Urinary bladder (tissue), 4 donors: Measurements from ENCODE around the gene DAB1. TPM values are rescaled to one million over a fixed set of nuclear protein-coding genes. Genes with fewer than 3 reads are reported as not detected.

ENCODE experiments used
- DNase-seq: peaks from one replicate; pipeline ENCODE4 v3.0.0-alpha.2; 2015; ENCODE audit errors: extremely low spot score
- H3K27ac ChIP-seq: one replicate; pipeline ENCODE4 v1.5.1; 2013; ENCODE audit warnings: low read depth, mild to moderate bottlenecking, moderate library complexity
- H3K36me3 ChIP-seq: one replicate; pipeline ENCODE4 v1.6.1; 2013; ENCODE audit warnings: mild to moderate bottlenecking, moderate library complexity; ENCODE audit not compliant: insufficient read depth
- H3K4me1 ChIP-seq: one replicate; pipeline ENCODE4 v1.6.1; 2013; ENCODE audit warnings: mild to moderate bottlenecking, moderate library complexity; ENCODE audit not compliant: insufficient read depth
- H3K4me3 ChIP-seq: one replicate; pipeline ENCODE4 v1.5.1; 2013; ENCODE audit warnings: low read depth, low read length
- whole genome bisulfite sequencing: extraction: QIAGEN DNeasy Blood & Tissue Kit; methylation state at CpG from one replicate; pipeline ENCODE4 v1.1.7; 2013; 5-methylcytosine and 5-hydroxymethylcytosine counted together
- polyA plus RNA-seq: library from polyadenylated mRNA; stranded (reverse); fragments of 200-250 nt; gene quantifications from one replicate; pipeline ENCODE4 v1.2.3, GENCODE V29; 2013
- total RNA-seq: library from RNA; depleted of rRNA; stranded (reverse); fragments of >200 nt; gene quantifications from one replicate; pipeline ENCODE4 v1.2.3, GENCODE V29; 2014
- donor health status: healthy with polysubstance abuse.
- donor health status: healthy.

The DAB1 gene
- total and polyA plus RNA-seq, 2 donors = 0.86 to 4.9 TPM

GRCh38 chr1:57401671-57402070 is 22.2 kb downstream of the DAB1 start:
- DNase-seq = no peak
- no peaks in the 10 kb centered on the region for H3K4me1 ChIP-seq
- 89% methylated on average over 1 of the region's 1 CpG for WGBS
- H3K4me3 ChIP-seq = no peak overlapping the region
- no peaks in the 10 kb centered on the region for H3K36me3 ChIP-seq
- H3K27ac ChIP-seq = no peak overlapping the region

GRCh38 chr1:57400048-57400447 is 23.8 kb downstream of the DAB1 start:
- WGBS = 84% methylated on average over 5 of the region's 5 CpGs
- no peak overlapping the region for H3K27ac ChIP-seq
- no peaks in the 10 kb centered on the region for H3K36me3 ChIP-seq
- DNase-seq = no peak
- no peak overlapping the region for H3K4me3 ChIP-seq
- H3K4me1 ChIP-seq = no peaks in the 10 kb centered on the region

DNA sequence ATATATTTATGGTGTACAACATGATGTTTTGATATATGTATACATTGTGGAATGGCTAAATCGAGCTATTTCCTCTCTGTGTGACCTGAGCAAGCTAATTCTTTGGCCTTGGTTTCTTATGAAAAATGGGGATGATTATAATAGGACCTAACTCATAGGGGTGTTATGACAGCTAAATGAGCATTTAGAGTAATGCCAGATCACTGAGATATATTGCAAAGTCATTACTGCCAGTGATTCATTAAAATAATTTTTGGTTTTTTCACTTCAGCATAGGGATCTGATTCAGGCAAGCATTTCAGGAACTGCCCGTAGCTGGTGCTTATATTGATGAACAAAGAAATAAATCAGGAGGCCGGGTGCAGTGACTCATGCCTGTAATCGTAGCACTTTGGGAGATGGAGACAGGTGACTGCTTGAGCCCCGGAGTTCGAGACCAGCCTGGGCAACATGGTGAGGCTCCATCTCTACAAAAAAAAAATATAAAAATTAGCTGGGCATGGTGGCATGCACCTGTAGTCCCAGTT is 30.7 kb downstream of the DAB1 start:
- H3K36me3 ChIP-seq = no peaks in the 10 kb centered on the region
- WGBS = 74% methylated on average over 6 of the region's 6 CpGs
- no peak overlapping the region for H3K4me3 ChIP-seq
- H3K4me1 ChIP-seq = no peaks in the 10 kb centered on the region
- no peak overlapping the region for H3K27ac ChIP-seq
- DNase-seq = no peak

- Histone ChIP-seq H3K4me1 (no peaks in the 10 kb centered on the region), H3K4me3 (no peak overlapping the region), H3K27ac (no peak overlapping the region), H3K36me3 (no peaks in the 10 kb centered on the region)
- DNase-seq = no peak
- WGBS = 43% methylated on average over 1 of the region's 1 CpG
These were observed 38.5 kb downstream of the DAB1 start for GRCh38 chr1:57385336-57385735.

DNA sequence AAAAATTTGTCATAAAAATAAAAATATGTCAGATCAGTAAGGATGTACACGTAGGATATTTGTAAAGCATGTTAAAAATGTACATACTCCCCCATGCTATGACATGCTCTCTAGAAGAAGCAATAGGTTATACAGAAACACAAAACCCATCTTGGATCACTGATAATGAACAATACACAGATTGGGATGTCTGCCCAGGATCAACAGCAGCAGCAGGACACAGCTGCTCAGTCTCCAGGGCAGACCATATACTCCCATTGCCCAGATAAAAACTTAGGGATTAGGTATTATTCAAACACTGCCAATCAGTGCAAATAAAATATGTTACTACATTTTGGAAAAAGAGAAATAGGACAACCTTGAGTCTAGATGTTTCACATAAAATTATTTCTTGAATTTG is 39.0 kb downstream of the DAB1 start:
- DNase-seq = no peak
- Histone ChIP-seq H3K27ac (no peak overlapping the region), H3K4me1 (no peaks in the 10 kb centered on the region), H3K4me3 (no peak overlapping the region), H3K36me3 (no peaks in the 10 kb centered on the region)
- 45% methylated on average over 1 of the region's 1 CpG for WGBS

DNA sequence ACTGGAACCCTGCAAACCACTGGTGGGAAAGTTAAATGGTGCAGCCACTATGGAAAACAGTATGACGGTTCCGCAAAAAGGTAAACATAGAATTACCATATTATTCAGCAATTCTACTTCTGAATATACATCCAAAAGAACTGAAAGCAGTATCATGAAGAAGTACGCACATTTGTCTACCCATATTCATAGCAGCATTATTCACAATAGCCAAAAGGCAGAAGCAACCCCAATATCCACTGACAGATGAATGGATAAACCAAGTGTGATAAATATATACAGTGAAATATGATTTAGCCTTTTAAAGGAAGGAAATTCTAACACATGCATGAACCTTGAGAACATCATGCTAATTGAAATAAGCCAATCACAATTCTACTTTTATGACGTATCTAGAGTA is 39.6 kb downstream of the DAB1 start:
- no peak for DNase-seq
- Histone ChIP-seq H3K4me3 (no peak overlapping the region), H3K36me3 (no peaks in the 10 kb centered on the region), H3K27ac (no peak overlapping the region), H3K4me1 (no peaks in the 10 kb centered on the region)
- WGBS = 79% methylated on average over 4 of the region's 4 CpGs

DNA sequence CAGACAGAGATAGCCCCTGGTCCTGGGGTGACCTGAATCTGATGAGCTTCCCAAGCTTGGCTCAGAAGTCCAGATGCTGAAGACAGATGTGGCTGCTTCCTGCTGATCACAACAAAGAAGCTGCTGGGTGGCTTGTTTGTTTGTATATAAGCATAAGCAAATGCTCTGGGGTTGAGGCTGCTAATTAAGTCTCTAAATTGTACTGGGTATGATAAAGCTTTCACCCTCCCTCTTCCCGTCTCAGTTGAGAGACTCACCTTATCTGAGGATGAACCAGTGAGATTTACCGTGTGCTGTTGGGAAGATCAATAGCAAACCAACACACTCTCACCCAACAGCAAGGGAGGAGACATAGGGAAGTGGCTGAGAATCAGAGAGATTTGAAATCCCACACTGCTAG is 42.0 kb downstream of the DAB1 start:
- DNase-seq = no peak
- WGBS = 58% methylated on average over 2 of the region's 2 CpGs
- no peak overlapping the region for H3K27ac ChIP-seq
- no peaks in the 10 kb centered on the region for H3K36me3 ChIP-seq
- no peak overlapping the region for H3K4me3 ChIP-seq
- no peaks in the 10 kb centered on the region for H3K4me1 ChIP-seq

DNA sequence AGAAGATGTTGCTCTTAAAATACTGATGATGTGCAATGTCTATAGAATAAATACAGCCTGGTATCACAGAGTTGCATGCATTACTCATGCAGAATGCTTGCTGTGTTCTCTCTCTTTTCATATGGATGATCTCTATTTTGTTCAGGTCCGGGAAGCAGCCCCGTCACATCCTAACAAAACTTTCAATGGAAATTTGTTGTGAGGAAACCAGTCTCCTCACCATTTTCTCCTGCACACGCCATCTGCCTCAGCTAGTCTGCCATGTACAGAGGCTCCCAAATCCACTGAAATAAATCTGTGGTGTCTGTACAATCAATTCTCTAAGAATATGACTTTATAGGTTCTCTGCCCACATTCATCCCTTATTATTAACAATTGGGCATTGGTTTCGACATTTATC is 42.4 kb downstream of the DAB1 start:
- DNase-seq = no peak
- H3K36me3 ChIP-seq = no peaks in the 10 kb centered on the region
- H3K27ac ChIP-seq = no peak overlapping the region
- H3K4me3 ChIP-seq = no peak overlapping the region
- no peaks in the 10 kb centered on the region for H3K4me1 ChIP-seq
- 93% methylated on average over 4 of the region's 4 CpGs for WGBS

DNA sequence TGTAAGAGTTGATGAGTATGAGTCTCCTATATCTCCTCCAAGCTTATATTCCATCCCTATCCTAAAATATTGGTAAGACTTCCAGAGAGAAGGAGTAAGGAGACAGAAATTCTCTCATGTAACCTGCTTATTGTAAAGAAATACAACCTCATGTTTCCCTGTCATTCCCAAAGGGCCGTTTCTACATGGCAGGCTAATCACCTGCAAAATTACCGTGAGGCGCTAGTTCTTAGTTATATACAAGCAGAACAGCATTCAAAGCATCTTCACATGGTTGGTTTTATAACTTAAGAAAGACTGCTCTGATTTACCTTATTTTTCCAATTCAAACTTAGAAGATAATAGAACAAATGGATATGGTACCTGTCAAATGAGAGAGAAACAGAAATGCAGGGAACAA is 42.9 kb downstream of the DAB1 start:
- Histone ChIP-seq H3K4me3 (no peak overlapping the region), H3K36me3 (no peaks in the 10 kb centered on the region), H3K27ac (no peak overlapping the region), H3K4me1 (no peaks in the 10 kb centered on the region)
- no peak for DNase-seq
- 95% methylated on average over 3 of the region's 3 CpGs for WGBS

GRCh38 chr1:57378534-57378933 is 45.3 kb downstream of the DAB1 start:
- DNase-seq = no peak
- Histone ChIP-seq H3K27ac (no peak overlapping the region), H3K36me3 (no peaks in the 10 kb centered on the region), H3K4me3 (no peak overlapping the region), H3K4me1 (no peaks in the 10 kb centered on the region)
- WGBS = 85% methylated on average over 2 of the region's 2 CpGs

DNA sequence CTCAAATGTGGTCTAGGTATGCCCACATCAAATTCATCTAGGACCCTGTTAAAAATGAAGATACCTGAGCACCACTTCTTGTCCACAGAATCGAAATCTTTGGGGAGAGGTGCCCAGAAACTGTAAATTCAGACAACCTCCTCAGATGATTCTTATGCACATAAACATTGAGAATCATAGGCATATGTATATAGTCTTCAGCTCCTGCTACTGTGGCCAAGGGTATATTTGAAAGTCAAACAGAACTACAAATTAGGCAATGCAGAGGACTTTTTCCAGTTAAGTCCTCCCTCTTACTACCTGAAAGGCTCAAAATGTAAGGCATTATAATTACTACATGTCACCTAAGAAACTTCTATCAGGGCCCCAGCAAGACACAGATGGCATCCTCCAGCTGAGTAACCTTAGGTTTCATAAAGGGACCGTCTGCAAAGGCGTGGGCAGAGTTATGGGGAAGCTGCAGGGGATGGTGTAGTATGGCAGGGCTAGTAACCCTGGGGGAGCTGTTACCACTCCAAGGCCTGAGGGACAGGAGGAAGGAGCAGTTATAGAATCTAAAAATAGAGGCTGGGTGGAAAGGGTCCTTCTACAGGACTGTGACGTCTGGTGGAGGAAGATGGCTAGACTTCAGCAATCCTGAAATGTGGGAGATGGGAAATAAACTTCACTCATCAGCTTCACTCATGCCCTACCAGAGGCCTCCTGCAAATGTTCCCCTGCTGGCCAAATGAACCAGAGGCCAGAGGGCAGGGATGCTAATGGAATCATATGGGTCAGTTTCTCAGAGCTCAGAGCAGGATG is 46.3 kb downstream of the DAB1 start:
- no peaks in the 10 kb centered on the region for H3K36me3 ChIP-seq
- DNase-seq = no peak
- 80% methylated on average over 4 of the region's 4 CpGs for WGBS
- H3K4me3 ChIP-seq = no peak overlapping the region
- H3K27ac ChIP-seq = no peak overlapping the region
- no peaks in the 10 kb centered on the region for H3K4me1 ChIP-seq

DNA sequence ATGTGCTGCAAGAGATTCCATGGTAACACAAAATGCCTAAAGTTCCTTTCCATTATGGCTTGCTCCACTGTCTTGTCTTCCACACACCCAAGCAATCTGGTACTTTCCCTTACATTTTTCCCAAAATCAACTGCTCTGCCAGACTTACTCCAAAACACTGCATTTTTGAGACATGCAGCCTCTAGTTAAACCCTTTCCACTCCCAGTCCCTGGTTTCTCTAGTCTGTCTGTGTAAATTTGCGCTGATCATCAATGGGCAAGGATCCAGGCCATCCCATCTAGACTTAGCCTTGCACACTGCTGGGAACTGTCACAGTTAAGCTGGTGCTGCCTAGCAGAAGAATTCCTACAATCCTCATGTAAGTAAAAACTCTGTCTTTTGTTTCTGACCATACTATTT is 47.8 kb downstream of the DAB1 start:
- WGBS = 32% methylated on average over 1 of the region's 1 CpG
- no peak for DNase-seq
- Histone ChIP-seq H3K4me1 (no peaks in the 10 kb centered on the region), H3K4me3 (no peak overlapping the region), H3K36me3 (no peaks in the 10 kb centered on the region), H3K27ac (no peak overlapping the region)

DNA sequence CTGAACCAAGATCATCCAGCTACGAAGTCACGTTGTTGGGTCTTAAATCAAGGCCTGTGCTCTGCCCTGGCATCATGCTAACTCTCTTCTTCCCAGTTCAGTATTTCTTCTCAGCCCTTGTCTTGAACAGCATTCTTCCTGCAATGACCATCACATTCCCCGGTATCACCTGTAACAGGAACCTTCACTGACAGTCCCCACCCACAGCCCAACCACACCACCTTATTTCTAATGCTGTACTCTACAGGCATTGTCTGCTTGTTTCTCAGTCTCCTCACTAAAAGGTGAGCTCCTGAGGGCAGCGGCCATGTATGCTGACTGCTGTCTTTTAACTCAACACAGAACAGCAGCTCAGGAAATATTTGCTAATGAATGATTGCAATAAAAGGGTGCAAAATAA is 54.0 kb downstream of the DAB1 start:
- WGBS = 93% methylated on average over 4 of the region's 4 CpGs

GRCh38 chr1:57367945-57368344 is 55.9 kb downstream of the DAB1 start:
- H3K4me1 ChIP-seq = no peaks in the 10 kb centered on the region
- 95% methylated on average over 2 of the region's 2 CpGs for WGBS
- DNase-seq = no peak
- H3K27ac ChIP-seq = no peak overlapping the region
- H3K36me3 ChIP-seq = no peaks in the 10 kb centered on the region
- H3K4me3 ChIP-seq = no peak overlapping the region

More for the DNA sequence above, 54.0 kb downstream of the DAB1 start:
- Histone ChIP-seq H3K4me3 (no peak overlapping the region), H3K27ac (no peak overlapping the region), H3K4me1 (no peaks in the 10 kb centered on the region), H3K36me3 (no peaks in the 10 kb centered on the region)
- DNase-seq = no peak
